Subcutaneous abdominal adipose tissue (tissue), 5 donors: ENCODE data around the gene MIER2.

ENCODE experiments used
- H3K27ac ChIP-seq: one replicate; pipeline ENCODE4 v1.7.0; 2013; ENCODE audit warnings: low read depth, mild to moderate bottlenecking, inconsistent platforms, low read length, moderate library complexity
- H3K27me3 ChIP-seq, 5 donors: one replicate each; pipeline ENCODE4 v1.7.0; 2013; ENCODE audit warnings: low read length in 5 of 5, inconsistent platforms in 1 of 5; ENCODE audit not compliant: control insufficient read depth in 5 of 5, insufficient read depth in 4 of 5
- H3K36me3 ChIP-seq, 5 donors: one replicate each; pipeline ENCODE4 v1.7.0; 2013; ENCODE audit warnings: low read length in 5 of 5; ENCODE audit not compliant: control insufficient read depth in 5 of 5, insufficient read depth in 5 of 5
- H3K4me1 ChIP-seq, 5 donors: one replicate each; pipeline ENCODE4 v1.7.0; 2013; ENCODE audit warnings: low read length in 5 of 5, mild to moderate bottlenecking in 3 of 5, moderate library complexity in 1 of 5; ENCODE audit not compliant: control insufficient read depth in 5 of 5, insufficient read depth in 5 of 5
- H3K4me3 ChIP-seq, 5 donors: one replicate each; pipeline ENCODE4 v1.7.0; 2013; ENCODE audit warnings: low read length in 5 of 5, low read depth in 1 of 5
- H3K9ac ChIP-seq, 5 donors: one replicate each; pipeline ENCODE4 v1.7.0; 2013; ENCODE audit warnings: low read length in 5 of 5, mild to moderate bottlenecking in 4 of 5, moderate library complexity in 3 of 5
- H3K9me3 ChIP-seq, 5 donors: one replicate each; pipeline ENCODE4 v1.7.0; 2013; ENCODE audit warnings: low read length in 5 of 5; ENCODE audit not compliant: control insufficient read depth in 5 of 5
- donor health status: healthy.
- donor health status: healthy.
- donor health status: healthy.
- donor health status: healthy.
- donor health status: healthy.

The MIER2 gene

DNA sequence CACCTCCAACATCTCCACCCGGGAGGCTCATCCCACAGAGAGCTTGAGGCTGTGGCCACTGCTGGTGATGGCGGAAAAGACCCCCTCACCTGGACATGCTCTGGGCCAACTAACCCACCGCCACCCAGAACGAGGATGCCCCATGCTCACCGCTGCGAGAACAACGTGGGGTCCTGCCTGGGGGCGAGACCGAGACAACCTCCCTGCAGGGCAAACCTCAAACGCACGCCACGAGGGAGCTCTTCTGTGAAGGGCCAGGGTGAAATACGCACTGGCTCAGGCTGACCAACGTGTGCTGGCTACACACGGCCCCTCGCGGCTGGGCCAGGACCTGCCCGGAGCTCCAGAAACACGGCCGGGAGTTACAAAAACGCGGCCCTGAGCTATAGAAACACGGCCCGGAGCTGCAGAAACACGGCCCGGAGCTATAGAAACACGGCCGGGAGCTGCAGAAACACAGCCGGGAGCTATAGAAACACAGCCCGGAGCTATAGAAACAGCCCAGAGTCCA, 34.4 kb downstream of the MIER2 start:
- Histone ChIP-seq H3K9me3 (no peaks in the 10 kb centered on the region), H3K27me3 (no peaks in the 10 kb centered on the region), H3K4me1 (peaks cover 0 to 24% (median 0%) of the 10 kb centered on the region in 5 donors), H3K36me3 (peaks cover 0 to 84% (median 76%) of the 10 kb centered on the region in 5 donors), H3K27ac (no peak overlapping the region), H3K4me3 (peak overlapping the region in 4 of 5 donors; percentile 56 to 68 (median 58)), H3K9ac (peak overlapping the region in 3 of 5 donors; percentile 35 to 70 (median 41))

DNA sequence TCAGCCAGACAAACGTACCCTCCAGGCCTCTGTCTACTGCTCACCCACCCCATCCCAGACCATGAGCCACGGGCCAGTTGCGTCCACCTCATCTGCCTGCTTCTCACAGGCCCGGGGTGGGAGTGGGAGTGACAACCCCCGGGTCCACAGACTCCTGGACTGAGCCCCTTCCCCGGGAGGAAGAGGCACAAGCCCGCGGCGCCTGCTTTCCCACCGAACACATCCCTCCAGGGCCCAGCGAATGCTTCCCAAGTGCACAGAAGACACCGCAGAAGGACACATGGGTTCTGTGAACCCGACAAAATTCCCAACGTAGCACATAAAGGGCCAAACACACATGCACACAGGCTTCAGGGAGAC, 35.4 kb downstream of the MIER2 start:
- peaks cover 0 to 24% (median 0%) of the 10 kb centered on the region in 5 donors for H3K4me1 ChIP-seq
- H3K27ac ChIP-seq, result no peak overlapping the region
- peak overlapping the region in 1 of 5 donors; percentile 16 for H3K9ac ChIP-seq
- H3K27me3 ChIP-seq, result no peaks in the 10 kb centered on the region
- peaks cover 0 to 86% (median 72%) of the 10 kb centered on the region in 5 donors for H3K36me3 ChIP-seq
- H3K4me3 ChIP-seq, result peak overlapping the region in 4 of 5 donors; percentile 56 to 68 (median 58)
- H3K9me3 ChIP-seq, result no peaks in the 10 kb centered on the region

DNA sequence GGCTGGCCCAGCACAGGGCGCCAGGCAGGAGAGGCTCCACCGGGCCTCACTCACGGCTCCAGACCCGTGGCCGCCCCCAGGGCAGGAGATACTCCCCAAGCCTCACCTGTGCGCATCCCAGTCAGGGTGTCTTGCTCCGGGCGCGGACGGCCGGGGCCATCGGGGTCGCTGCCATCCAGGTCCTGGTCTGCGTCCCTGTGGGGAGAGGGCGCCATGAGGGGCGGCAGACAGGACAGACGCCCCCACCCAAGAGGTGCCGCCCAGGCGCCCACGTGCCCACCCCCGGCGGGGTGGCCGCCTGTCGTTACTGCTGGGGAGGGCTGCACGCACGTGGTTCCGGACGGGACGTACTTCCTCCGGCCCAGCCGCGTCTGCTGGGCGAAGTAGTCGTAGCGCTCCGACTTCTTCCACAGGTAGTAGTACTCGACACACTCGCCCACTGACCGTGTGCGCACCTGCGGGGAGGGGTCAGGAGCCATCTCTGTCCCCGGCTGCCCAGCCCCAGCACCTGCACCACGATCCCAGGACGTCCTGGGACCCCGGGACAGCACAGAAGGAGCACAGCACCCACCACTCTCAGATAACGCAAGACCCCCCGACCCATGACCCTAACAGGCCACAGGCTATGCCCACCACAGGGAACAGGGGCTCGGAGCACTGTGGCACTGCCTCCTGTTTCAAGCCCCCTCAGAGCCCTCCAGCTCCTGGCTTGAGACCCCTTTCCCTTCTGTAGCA, 36.0 kb downstream of the MIER2 start:
- H3K9me3 ChIP-seq, result no peaks in the 10 kb centered on the region
- H3K27me3 ChIP-seq, result no peaks in the 10 kb centered on the region
- peaks cover 0 to 80% (median 68%) of the 10 kb centered on the region in 5 donors for H3K36me3 ChIP-seq
- no peak overlapping the region for H3K27ac ChIP-seq
- peak overlapping the region in 3 of 5 donors; percentile 56 to 68 (median 60) for H3K4me3 ChIP-seq
- H3K9ac ChIP-seq, result peak overlapping the region in 1 of 5 donors; percentile 16
- peaks cover 0 to 19% (median 0%) of the 10 kb centered on the region in 5 donors for H3K4me1 ChIP-seq

DNA sequence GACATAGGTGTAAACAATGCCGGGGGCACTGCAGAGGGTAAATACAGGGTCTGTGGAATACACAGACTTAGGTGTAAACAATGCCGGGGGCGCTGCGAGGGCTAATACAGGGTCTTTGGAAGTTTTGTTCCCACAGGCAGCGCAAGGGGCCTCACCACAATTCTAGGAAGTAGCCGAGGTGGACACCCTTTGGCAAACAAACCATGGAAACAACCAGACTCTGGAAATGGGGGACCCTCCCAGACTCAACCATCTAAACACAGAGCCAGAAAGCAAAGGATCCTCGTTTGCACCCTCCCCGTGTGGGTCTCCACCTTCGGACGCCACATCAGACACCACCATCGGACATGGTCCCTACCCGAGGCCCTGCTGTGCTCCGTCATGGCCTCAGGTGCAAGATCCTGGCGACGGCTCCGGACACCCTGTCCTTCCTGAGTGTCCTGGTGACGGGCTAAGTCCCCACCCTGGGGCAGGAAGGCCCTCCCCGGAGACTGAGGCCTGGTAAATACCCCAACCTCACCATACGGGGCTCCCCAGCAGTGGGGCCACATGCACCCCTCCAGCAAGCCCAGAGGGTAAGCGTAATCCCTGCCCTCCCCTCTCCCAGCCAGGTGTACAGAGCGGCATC, 36.7 kb downstream of the MIER2 start:
- Histone ChIP-seq H3K9me3 (no peaks in the 10 kb centered on the region), H3K4me1 (peaks cover 0 to 18% (median 0%) of the 10 kb centered on the region in 5 donors), H3K36me3 (peaks cover 0 to 73% (median 61%) of the 10 kb centered on the region in 5 donors), H3K27ac (no peak overlapping the region), H3K9ac (no peak overlapping the region), H3K27me3 (no peaks in the 10 kb centered on the region), H3K4me3 (peak overlapping the region in 1 of 5 donors; percentile 68)

DNA sequence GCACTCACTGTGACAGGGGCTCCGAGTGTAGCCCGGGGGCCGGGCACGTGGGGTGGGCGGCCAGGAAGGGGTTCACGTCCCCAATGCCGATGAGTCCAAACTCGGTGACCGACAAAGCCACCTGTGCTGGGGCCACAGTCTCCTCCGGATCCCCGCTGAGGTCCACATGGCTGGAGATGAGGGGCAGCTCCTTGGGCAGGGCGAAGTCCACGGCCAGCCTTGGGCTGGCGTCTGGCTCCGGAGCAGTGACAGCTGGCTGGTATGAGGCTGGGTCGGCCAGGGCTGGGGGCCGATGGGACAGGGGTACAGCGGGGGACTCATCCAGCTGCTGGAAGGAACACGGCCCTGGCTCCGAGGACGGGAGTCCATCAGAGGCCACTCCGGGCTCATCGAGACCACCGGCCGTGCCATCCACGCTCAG, 37.5 kb downstream of the MIER2 start:
- Histone ChIP-seq H3K36me3 (peaks cover 0 to 71% (median 60%) of the 10 kb centered on the region in 5 donors), H3K27me3 (no peaks in the 10 kb centered on the region), H3K4me1 (peaks cover 0 to 18% (median 0%) of the 10 kb centered on the region in 5 donors), H3K9me3 (no peaks in the 10 kb centered on the region), H3K27ac (no peak overlapping the region), H3K4me3 (no peak overlapping the region), H3K9ac (no peak overlapping the region)

DNA sequence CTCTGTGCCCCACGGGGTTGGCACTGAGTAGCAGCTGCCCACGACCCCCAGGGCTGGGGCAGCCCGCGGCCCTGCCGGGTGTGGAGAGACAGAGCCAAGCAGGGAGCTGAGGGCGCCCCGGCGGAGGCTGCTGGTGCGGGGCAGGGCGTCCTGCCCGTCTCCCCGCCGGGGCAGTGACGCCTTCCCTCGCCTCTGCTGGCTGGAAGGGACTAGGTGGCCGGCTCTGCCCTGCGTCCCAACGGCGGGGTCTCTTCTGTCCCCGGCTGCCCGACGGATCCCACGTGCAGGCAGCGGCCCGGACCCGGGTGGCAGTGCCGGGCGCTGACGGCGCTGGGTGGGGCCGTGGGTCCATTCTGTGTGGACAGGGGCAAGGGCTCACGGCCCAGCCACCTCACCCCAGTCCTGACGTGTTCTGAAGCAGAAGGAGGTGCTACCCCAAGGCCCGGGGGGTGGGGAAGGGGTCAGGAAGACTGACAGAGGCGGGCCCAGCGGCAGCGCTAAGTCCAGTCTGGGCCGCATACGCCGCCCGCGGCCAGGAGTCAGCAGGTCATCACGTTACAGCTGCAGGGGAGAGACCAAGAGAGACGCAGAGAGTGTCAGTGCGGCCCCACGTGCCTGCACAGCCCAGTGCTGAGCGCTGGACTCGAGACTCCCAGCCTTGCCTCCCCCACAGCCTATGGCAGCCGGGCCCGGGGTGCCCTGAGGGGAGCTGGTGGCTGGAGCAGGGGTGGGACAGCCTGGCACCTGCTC, 38.3 kb downstream of the MIER2 start:
- peaks cover 0 to 63% (median 53%) of the 10 kb centered on the region in 5 donors for H3K36me3 ChIP-seq
- H3K9ac ChIP-seq, result no peak overlapping the region
- no peak overlapping the region for H3K4me3 ChIP-seq
- H3K9me3 ChIP-seq, result no peaks in the 10 kb centered on the region
- H3K4me1 ChIP-seq, result peaks cover 0 to 16% (median 0%) of the 10 kb centered on the region in 5 donors
- H3K27ac ChIP-seq, result no peak overlapping the region
- no peaks in the 10 kb centered on the region for H3K27me3 ChIP-seq

DNA sequence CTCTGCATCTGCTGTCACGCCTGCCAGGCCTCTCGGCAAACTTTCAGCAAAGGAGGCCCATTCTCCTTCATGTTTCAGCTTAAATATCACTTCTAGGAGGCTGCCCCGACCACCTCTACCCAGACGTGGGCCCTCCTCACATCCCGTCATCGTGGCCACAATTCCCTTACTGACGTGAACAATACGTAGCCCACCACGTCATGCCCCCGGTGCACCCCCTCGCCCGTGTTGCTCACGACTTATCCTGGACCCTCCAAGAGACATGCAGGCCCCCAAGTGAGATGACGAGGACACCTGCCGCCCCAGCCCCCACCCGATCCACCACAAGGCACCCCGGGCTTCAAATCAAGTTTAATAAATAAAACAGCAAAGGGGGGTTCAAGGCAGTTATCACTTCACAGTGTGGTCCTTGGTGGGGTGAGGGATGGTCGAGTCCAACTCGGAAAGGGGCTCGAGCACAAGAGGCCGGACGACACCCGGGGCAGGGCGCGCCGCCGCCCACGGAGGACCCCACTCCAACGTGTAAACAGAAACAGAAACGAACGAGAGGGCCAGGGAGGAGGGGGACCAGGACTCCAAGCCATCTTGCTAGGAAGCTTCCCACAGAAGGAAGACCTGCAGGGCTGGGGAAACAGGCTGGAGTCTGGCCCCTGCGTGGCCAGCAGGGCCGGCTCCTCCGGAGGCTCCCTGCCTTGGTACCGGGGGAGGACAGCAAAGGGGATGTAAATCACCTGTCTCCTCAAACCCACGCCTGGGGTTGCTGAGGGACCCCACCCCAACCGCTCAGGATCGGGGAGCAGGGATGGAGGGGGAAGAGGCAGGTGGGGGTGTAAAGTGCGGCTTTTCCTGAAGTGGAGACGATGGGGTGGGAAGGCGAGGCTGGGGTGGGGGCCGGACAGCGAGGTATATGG, 39.1 kb downstream of the MIER2 start:
- H3K4me1 ChIP-seq, result peaks cover 0 to 14% (median 0%) of the 10 kb centered on the region in 5 donors
- peaks cover 0 to 55% (median 44%) of the 10 kb centered on the region in 5 donors for H3K36me3 ChIP-seq
- H3K27ac ChIP-seq, result no peak overlapping the region
- H3K4me3 ChIP-seq, result no peak overlapping the region
- H3K9ac ChIP-seq, result no peak overlapping the region
- H3K9me3 ChIP-seq, result no peaks in the 10 kb centered on the region
- H3K27me3 ChIP-seq, result no peaks in the 10 kb centered on the region

DNA sequence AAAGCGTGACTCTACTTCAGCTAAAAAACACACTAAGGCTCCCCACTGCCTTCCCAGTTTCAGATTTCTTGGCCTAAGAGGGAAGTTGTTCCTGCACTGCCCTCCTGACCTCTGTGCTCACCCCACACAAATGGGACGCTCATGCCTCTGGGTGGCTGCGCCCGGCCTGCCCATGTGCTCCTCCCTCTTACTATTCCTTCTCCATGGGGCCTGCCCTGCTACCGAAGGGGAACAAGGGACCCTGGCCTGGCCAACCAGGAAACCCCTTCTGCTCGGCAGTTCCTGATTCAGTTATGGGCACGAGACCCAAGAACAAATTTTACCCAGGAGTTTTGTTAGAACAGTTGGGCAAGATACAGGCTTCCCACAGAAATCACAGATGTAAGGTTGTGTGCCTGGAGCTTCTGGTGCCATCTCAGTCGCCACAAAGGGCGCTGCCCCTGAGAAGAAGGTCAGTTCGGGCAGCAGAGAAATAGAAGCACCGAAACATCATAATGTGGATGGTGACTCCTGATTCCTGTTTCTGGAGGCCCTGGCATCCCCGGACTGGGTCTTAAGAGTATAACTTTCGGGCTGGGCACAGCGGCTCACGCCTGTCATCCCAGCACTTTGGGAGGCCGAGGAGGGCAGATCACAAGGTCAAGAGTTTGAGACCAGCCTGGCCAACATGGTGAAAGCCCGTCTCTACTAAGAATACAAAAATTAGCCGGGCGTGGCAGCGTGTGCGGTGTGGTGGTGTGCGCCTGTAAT, 47.9 kb downstream of the MIER2 start:
- no peaks in the 10 kb centered on the region for H3K36me3 ChIP-seq
- peaks cover 0 to 29% (median 24%) of the 10 kb centered on the region in 5 donors for H3K4me1 ChIP-seq
- H3K27me3 ChIP-seq, result peaks cover 27 to 34% (median 32%) of the 10 kb centered on the region in 5 donors
- H3K9ac ChIP-seq, result no peak overlapping the region
- H3K27ac ChIP-seq, result peak overlapping the region; percentile 16
- H3K4me3 ChIP-seq, result no peak overlapping the region
- H3K9me3 ChIP-seq, result no peaks in the 10 kb centered on the region
